ENCODE data around the gene BMI1.

BMI1 gene

DNA sequence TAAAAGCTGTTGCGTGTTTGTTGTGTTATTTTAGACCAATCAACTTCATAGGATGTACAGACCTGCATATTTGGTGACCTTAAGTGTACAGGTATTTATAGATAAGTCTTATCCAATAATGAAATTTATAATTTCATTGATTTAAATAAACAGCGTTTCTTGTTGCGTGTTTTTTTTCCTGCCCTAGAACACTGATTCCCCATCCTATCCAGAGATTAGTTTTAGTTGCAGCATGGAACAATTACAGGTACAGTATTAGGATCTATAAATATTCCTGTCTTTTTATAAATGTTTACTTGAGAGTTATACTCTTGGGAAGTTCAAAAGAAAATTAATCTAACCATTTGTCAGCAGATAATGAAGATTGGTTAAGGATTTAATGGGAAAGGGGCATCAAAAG is 2.1 kb upstream of the BMI1 start:
- no peak overlapping the region for H3K4me3 ChIP-seq (ENCODE audit: control insufficient read depth, low read depth, low read length)
- DNase-seq (ENCODE audit: low read depth): no peak
- TF ChIP-seq CTCF (conservative IDR thresholded peaks at IDR 0.05; ENCODE audit: control insufficient read depth, insufficient read depth, low read depth, low read length): no peak

GRCh38 chr10:22319547-22319979 is 1.3 kb upstream of the BMI1 start:
- no peak for DNase-seq (ENCODE audit: low read depth)
- no peak for TF ChIP-seq CTCF (conservative IDR thresholded peaks at IDR 0.05; ENCODE audit: control insufficient read depth, insufficient read depth, low read depth, low read length)
- no peak overlapping the region for H3K4me3 ChIP-seq (ENCODE audit: control insufficient read depth, low read depth, low read length)

- H3K4me3 ChIP-seq (ENCODE audit: control insufficient read depth, low read depth, low read length): peak overlapping the region; percentile 44
- no peak for DNase-seq (ENCODE audit: low read depth)
- TF ChIP-seq CTCF (conservative IDR thresholded peaks at IDR 0.05; ENCODE audit: control insufficient read depth, insufficient read depth, low read depth, low read length): no peak
These were observed 830 bp upstream of the BMI1 start for GRCh38 chr10:22319980-22320558.

DNA sequence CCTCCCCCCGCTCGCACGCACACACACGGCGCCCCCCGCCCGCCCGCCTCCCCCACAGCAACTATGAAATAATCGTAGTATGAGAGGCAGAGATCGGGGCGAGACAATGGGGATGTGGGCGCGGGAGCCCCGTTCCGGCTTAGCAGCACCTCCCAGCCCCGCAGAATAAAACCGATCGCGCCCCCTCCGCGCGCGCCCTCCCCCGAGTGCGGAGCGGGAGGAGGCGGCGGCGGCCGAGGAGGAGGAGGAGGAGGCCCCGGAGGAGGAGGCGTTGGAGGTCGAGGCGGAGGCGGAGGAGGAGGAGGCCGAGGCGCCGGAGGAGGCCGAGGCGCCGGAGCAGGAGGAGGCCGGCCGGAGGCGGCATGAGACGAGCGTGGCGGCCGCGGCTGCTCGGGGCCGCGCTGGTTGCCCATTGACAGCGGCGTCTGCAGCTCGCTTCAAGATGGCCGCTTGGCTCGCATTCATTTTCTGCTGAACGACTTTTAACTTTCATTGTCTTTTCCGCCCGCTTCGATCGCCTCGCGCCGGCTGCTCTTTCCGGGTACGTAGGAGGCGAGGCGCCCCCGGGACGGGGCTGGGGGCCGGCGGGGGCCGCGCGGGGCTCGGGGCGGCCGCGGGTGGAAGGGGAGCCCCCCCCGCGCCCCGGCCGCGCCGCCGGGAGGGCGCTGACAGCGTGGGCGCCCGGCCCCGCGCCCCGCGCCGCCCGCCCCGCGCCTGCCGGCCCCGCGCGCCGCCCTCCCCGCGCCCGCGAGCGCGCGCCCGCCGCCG is 441 bp downstream of the BMI1 start:
- DNase-seq (ENCODE audit: low read depth): peak; percentile 69

GRCh38 chr10:22321924-22322640 is 1.2 kb downstream of the BMI1 start:
- DNase-seq (ENCODE audit: low read depth): no peak
- H3K4me3 ChIP-seq (ENCODE audit: control insufficient read depth, low read depth, low read length): peak overlapping the region; percentile 68
- no peak for TF ChIP-seq CTCF (conservative IDR thresholded peaks at IDR 0.05; ENCODE audit: control insufficient read depth, insufficient read depth, low read depth, low read length)

More for the DNA sequence above, 441 bp downstream of the BMI1 start:
- TF ChIP-seq CTCF (conservative IDR thresholded peaks at IDR 0.05; ENCODE audit: control insufficient read depth, insufficient read depth, low read depth, low read length): no peak
- peak overlapping the region; percentile 63 for H3K4me3 ChIP-seq (ENCODE audit: control insufficient read depth, low read depth, low read length)

DNA sequence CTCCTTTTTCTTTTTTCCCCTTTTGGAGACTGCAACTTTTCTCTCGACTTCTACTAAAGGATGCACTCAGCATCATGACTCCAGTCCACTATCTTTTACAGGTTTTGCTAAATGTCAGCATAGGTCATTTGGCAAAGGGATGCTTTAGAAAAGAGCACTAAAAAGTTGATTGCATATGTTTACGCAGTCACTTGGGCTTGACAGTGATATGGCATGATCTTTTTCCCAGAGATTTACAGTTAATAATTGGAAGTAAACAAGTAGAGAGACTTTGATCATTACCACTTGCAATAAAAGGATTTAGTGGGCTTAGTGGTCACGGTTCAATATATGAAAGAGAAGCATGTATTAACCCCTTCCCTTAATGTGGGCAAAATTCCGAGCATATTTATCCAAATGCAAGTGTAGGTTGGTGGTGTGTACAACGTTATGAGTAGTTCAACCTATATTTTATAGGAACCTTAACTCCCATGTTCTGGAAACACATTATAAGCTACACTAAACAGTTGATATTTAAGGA is 1.8 kb downstream of the BMI1 start:
- no peak for TF ChIP-seq CTCF (conservative IDR thresholded peaks at IDR 0.05; ENCODE audit: control insufficient read depth, insufficient read depth, low read depth, low read length)

More for the DNA sequence above, 1.8 kb downstream of the BMI1 start:
- peak overlapping the region; percentile 68 for H3K4me3 ChIP-seq (ENCODE audit: control insufficient read depth, low read depth, low read length)
- DNase-seq (ENCODE audit: low read depth): no peak
